ENCODE results near the gene KIFC1.
"Not testable (repeated sequence)": the region's sequence is repeated elsewhere in the genome, so short reads cannot be mapped to it uniquely, and the experiment has no call there.

KIFC1 gene

GRCh38 chr6:33391278-33391921 lies at the start of gene KIFC1:
KIFC1 (plus strand) TSS chr6:33391823; CDS start chr6:33391986, 163 bp downstream.
- peak; percentile 100 for DNase-seq

GRCh38 chr6:33343606-33343952 lies 48.0 kb upstream of the KIFC1 start:
- not testable (repeated sequence) for DNase-seq

- DNase-seq, result no peak
These were observed 47.5 kb upstream of the KIFC1 start for GRCh38 chr6:33343953-33344611.

DNA sequence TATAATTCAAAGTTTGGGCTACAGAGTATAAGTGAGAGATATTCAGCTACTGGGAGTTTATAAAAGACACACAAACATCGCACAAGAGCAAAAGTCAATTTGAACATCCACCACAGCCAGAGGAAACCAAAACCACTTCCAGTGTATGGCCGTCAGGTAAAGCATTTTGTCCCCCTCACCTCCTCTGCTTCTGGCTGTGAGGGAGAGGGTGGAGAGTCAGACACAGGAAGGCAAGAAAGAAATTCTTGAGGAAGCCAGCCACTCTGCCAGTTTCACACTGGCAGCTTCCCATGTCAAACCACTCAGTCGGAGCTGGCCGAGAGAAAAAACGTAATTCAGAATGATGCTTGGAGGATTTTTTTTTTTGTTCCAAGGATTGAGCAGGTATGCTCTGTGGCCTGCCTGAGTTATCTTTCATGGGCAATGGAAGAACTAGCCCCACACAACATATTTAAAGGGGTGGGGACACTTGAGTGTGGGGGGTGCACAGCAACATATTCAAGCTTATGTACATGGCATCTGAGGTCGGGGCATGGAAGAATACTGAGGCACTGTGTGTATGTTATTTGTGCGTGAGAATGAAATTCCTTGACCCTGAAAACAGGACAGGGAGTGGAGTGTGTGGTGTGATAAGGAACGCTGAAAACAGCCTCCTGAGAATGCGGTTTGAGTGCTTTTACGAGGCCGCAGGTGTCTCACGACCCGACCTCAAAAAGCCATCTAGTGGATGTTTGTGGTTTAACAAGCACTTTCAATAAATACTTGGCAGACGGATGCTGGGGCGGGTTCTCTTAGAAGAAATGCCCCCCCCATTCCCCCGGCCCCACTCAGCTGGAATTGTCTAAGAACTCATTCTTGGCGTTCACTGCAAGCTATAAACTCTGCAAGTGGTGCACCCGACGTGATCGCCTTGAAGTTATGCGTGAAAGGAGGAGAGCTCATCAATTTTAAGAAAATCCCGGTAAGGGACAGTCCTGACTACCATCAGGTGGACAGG lies 46.6 kb upstream of the KIFC1 start:
- peak; percentile 41 for DNase-seq

DNA sequence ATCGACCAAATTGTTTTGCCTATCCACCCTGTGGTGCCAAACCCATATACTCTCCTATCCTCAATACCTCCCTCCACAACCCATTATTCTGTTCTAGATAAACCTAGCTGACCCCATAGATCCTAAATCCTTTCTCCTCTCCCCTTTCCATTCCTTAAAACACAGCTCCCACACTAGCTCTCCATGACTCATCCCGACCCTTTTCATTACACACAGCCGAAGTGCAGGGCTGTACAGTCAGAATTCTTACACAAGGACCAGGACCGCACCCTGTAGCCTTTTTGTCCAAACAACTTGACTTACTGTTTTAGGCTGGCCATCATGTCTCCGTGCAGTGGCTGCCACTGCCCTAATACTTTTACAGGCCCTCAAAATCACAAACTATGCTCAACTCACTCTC lies 44.7 kb upstream of the KIFC1 start:
- DNase-seq, result not testable (repeated sequence)

GRCh38 chr6:33347816-33348215 lies 43.8 kb upstream of the KIFC1 start:
- no peak for DNase-seq

GRCh38 chr6:33355860-33356259 lies 35.8 kb upstream of the KIFC1 start:
- DNase-seq, result not testable (repeated sequence)

GRCh38 chr6:33356295-33356694 lies 35.3 kb upstream of the KIFC1 start:
- DNase-seq, result no peak

GRCh38 chr6:33357160-33357871 lies 34.3 kb upstream of the KIFC1 start:
- DNase-seq, result not testable (repeated sequence)

GRCh38 chr6:33359331-33359730 lies 32.3 kb upstream of the KIFC1 start:
- DNase-seq, result no peak

DNA sequence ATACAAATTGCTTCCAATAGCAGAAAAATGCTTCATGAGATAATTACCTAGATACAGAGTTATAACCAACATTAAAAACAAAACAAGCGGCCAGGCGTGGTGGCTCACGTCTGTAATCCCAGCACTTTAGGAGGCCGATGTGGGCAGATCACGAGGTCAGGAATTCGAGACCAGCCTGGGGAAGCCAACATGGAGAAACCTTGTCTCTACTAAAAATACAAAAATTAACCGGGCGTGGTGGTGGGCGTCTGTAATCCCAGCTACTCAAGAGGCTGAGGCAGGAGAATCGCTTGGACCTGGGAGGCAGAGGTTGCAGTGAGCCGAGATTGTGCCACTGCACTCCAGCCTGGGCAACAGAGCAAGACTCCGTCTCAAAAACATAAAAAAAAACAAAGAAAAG lies 28.1 kb upstream of the KIFC1 start:
- DNase-seq, result not testable (repeated sequence)

GRCh38 chr6:33364475-33365205 lies 27.0 kb upstream of the KIFC1 start:
- DNase-seq, result not testable (repeated sequence)

DNA sequence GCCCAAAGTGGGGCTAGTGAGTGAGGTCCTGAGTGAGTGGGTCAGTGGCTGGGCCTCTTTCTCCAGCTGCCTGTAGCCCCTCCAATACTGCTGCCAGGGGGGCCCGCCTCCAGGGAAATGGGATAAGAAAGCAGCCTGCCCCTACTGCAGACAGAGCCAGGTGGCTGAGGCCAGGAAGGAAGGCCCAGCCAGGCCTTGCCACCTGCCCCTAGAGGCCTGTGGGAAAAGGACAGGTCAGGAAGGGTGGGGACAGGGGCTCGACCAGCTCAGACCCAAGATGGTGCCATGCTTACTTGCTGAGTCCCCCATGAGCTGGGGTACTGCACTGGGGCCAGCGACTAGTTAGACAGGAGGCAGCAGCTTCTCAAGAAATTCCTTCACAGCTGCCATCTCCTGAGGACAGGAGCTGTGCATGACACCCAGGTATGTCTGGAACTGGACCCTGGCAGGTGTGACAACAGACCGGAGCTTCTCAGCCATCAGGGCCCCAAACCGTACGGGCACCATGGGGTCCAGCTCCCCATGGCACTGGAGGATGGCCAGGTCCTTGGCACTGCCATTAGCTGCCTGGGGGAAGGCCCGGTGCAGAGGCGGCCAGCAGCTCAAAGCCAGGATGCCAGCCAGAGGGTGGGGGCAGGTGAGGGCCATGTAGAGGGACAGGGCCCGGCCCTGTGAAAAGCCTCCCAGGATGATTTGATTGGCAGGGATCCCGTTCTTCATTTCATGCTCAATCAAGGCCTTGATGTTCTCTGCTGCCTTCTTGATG lies 26.2 kb upstream of the KIFC1 start:
- DNase-seq, result not testable (repeated sequence)

- DNase-seq, result no peak
These were observed 24.5 kb upstream of the KIFC1 start for GRCh38 chr6:33367009-33367714.

- DNase-seq, result not testable (repeated sequence)
These were observed 24.0 kb upstream of the KIFC1 start for GRCh38 chr6:33367715-33368025.

DNA sequence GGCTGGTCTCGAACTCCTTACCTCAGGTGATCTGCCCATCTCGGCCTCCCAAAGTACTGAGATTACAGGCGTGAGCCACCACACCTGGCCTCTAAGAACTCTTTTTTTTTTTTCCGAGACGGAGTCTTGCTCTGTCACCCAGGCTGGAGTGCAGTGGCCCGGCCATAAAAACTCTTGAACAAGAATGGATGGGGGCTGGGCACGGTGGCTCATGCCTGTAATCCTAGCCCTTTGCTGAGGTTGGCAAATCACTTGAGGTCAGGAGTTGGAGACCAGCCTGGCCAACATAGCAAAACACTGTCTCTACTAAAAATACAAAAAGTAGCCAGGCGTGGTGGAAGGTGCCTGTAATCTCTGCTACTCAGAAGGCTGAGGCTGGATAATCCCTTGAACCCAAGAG lies 19.7 kb upstream of the KIFC1 start:
- not testable (repeated sequence) for DNase-seq

GRCh38 chr6:33372526-33373123 lies 19.0 kb upstream of the KIFC1 start:
- no peak for DNase-seq

- DNase-seq, result no peak
These were observed 17.4 kb upstream of the KIFC1 start for GRCh38 chr6:33373960-33374910.

DNA sequence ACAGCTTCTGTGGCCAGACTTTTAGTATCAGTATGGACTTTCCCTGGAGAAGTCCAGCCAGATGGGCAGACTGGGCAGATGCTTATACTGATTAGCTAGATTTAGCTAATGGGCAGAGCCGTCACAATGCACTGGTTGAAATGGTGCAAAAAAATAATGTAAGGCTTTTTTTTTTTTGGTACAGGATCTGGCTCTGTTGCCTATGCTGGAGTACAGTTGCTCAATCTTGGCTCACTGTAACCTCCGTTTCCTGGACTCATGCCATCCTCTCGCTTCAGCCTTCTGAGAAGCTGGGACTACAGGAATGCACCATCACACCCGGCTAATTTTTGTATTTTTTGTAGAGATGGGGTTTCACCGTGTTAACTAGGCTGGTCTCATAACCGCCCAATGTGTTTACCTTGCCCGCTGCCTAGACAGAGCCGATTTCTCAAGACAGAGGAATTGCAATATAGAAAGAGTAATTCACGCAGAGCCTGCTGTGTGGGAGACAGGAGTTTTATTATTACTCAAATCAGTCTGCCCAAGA lies 16.4 kb upstream of the KIFC1 start:
- no peak for DNase-seq

Measured in activated CD4-positive, CD25-positive, alpha-beta regulatory T cell treated with anti-CD3 and anti-CD28 coated beads, Interleukin-2, amount 50 U/mL, for 72 hours (primary cell).